ENCODE measurements around the gene FKBP1A.

- no peak for TF ChIP-seq POLR2AphosphoS5 (IDR thresholded peaks at IDR 0.05)
- TF ChIP-seq CTCF (IDR thresholded peaks at IDR 0.05) = peak; percentile 68 to 86 (median 74)
- no peak for TF ChIP-seq POLR2A (IDR thresholded peaks at IDR 0.05)
Measured at GRCh38 chr20:1437235-1437904, 44.5 kb upstream of the FKBP1A start.

All from gastroesophageal sphincter (tissue), 3 donors.